GM18498 (cell line): Measurements from ENCODE around the gene TTLL9.

ENCODE experiments used
- ATAC-seq: cut with Tn5 transposase; IDR thresholded peaks from one replicate; pipeline ENCODE4 v1.9.1; 2021; ENCODE audit warnings: mild to moderate bottlenecking, moderate library complexity; ENCODE audit not compliant: unreplicated experiment

Gene TTLL9

GRCh38 chr20:31974296-31974695 is 103.9 kb downstream of the TTLL9 start:
- no peak for ATAC-seq

DNA sequence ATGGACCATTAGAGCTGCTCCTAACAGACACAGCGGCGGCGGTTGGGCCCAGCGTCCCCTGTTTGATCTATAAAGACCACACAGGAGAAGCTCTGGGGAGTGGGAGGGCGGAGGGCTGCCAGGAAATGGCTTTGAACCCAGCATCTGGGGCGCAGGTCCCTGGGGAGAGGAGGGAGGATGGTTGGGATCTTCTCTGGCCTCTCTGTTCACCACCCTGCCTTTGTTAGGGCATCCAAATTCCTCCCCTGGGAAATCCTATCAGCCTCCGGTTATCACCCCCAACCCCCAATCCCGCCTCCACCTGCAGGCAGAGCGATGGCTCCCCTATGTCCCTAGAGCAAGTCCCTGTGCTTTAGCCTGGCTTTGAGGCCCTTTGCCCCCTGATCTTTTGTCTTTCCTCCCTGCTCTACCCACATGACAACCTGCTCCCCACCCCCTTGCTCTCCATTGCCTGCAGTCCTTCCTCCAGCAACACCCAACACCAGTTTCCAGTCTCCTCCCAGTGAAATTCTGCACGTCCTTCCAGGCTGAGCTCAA is 104.6 kb downstream of the TTLL9 start:
- no peak for ATAC-seq

DNA sequence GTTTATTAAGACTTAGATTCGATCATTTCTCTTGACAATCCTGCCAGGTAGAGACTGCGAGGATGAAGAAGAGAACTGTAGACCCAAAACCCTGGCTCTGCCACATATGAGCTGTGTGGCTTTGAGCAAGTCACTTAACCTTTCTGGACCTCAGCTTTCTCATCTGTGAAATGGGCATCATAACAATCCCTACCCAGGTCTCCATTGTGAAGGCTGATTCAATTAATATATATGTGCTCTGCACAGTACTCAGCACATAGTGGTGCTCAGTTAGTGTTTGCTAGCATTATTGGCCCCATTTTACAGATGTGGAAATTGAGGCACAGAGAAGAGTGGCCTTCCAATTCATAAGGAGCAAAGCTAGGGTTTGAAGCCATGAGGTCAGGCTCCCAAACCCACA is 105.4 kb downstream of the TTLL9 start:
- no peak for ATAC-seq

DNA sequence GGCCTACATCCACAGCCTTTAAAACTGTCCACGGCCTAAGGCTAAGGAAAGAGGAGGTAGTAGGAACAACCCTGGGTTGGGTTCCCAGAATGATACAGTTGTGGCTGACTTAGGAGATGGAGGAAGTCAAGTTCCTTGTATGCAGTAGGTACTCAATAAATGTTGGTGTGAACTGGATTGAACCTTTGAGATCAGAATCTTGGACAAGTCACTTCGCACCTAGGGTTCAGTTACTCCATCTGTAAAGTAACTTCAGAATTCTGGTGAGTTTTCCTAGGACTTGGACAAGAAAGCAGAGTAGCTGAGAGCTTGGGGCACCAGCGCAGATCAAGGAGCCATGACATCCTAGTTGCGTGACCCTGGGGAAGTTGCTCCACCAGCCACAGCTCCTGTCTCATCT is 106.6 kb downstream of the TTLL9 start:
- no peak for ATAC-seq

DNA sequence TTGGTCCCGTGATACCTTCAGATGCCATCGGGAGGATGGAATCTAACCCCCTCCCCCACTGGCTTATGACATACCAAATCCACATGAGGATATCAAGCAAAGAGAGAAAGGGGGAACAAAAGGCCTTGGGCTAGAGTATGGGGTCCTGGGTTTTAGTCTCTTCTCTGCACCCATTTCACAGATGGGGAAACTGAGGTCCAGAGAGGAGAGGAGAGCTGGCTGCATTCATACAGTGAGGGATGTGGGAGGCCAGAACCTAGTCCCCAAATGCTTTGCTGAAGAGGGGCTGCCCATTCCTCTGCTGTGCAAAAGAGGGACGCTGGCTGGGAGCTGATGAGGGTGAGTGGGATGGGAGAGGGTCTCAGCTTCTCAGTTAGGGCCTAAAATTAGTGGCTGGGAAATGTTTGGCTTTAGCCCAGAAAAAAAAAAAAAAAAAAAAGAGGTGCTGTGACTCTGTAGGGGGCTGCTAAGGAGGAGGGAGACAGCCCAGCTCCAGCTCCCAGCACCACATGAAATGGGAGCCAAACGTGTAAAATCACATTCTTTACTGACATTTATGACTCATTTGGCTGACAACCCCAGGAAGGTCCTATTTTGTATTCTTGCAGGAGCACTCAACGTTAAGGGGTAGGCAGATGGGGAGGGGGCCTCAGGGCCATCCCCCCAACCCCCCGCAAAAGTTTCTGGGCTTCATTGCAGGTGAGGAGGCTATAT is 109.4 kb downstream of the TTLL9 start:
- ATAC-seq: no peak

- no peak for ATAC-seq
Observed at GRCh38 chr20:31981784-31982183, 111.3 kb downstream of the TTLL9 start.

- no peak for ATAC-seq
Observed at GRCh38 chr20:31984981-31985471, 114.6 kb downstream of the TTLL9 start.

GRCh38 chr20:31987744-31988143 is 117.3 kb downstream of the TTLL9 start:
- ATAC-seq: no peak

GRCh38 chr20:31988430-31989015 is 118.1 kb downstream of the TTLL9 start:
- ATAC-seq: no peak

DNA sequence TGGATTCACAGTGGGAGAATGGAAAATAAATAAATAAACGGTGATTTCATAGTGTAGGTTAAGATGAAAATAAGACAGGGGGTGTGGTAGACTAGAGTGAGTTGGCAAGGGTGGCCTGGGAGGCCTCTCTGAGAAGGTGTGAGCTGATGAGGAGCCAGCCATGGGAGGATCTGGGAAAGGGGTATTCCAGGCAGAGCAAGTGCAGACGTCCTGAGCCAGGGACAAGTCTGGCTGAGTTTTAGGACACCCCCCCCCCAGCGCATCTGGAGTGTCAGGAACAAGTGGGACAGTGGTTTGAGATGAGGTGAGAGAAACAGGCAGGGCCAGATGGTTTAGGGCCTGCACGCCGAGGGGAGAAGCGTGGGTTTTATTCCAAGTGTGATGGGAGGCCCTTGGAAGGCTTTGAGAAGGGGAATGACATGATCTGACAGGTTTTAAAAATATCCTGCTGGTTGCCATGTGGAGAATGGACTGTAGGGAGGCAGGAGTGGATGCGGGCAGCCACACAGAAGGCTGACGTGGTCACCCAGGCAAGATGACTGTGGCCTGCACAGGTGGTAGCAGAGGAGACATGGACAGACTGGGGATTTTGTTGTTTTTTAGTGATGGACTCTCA is 118.7 kb downstream of the TTLL9 start:
- ATAC-seq: no peak

DNA sequence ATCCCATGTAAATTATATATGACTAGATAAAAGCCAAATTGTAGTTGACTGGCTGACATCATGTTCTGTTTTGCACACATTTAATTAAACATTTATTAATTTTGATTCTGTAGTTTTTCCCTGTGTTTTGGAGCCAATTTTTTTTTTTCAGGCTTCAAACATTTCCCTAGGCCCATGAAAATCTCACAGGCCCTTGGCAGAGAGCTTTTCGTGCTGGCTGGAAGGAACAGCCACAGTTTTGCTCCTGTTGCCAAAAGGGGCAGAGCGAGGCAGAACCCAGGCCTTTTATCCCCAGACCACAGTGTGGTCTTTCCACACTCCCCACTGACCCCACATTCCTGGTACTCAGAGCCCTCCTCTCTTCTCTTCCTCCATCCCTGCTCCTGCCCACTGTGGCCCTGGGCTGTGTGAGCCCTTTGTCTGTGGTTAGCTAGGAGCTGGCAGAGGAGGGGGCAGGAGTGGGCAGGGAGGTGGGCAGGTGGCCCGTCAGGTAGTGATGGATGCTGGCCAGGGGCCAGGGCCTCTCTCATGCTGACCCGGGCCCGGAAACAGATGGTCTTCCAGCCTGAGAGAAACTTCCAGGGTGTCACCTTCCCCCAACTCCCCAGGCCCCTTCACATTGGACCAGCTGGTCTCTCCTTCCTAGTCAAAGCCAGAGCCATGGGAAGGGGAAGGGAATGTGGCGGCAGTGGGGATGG is 120.4 kb downstream of the TTLL9 start:
- ATAC-seq: no peak

- ATAC-seq: no peak
Observed at GRCh38 chr20:31991339-31991705, 120.9 kb downstream of the TTLL9 start.

DNA sequence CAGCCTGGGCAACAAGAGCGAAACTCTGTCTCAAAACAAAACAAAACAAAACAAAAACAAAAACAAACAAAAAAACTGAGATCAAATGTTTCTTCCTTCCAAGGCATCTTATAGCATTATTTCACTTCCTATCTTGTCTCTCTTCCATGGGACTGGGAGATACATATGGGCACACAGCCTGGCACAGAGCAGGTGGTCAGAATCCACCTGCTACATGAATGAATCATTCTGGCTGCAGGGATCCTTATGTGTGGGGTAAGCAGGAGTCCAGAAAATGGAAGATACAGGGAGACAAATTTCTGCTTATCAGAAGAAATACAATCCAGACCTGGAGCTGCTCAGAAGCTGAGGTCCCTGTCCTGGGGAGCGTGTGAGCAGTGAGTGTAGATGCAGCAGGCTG is 121.7 kb downstream of the TTLL9 start:
- ATAC-seq: no peak
